ENCODE measurements around the gene JOSD2. TPM values are rescaled to one million over a fixed set of nuclear protein-coding genes. Genes with fewer than 3 reads are reported as not detected.

Gene JOSD2
- total RNA-seq, 1 experiment from 2014 or later = 5.4 TPM

DNA sequence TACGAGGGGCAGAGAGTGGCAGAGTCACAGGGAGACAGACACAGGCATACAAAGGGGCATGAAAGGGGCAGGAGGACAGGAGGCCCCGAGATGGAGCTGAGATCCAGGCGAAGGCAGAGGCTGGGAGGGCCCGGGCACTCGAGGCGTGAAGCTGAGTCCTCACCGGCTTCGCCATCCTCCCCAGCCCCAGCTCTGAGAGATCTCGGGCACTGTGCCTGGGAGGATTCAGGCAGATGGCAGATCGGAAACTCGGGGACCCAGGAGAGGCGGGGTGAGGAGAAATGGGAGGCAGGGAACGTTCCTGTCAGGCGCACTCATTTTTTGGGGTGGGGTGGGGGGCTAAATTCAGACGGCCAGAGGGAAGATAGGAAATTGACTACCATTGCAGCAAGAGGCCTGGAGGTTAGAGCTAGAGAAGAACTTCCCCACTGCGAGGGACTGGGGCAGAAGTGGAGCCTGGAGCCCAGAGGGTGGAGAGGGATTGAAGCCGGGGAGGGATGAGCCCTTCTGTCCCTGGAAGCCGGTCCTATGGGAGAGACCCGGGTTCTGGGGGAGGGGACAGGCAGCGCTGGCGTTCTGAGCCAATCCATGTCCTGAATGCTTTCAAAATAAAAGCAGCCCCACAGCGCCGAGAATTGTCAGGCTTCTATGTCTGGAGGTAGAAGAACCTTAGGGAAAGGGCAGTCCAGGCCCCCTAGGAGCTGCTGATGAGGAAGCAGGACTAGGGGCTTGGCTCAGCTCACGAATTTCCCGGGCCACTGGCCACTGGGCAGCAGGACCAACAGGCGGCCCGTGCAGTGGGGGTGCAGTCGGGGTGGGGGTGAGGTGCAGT lies 44.7 kb upstream of the JOSD2 start:
- H3K9me3 Mint-ChIP-seq = no peaks in the 10 kb centered on the region
- no peak overlapping the region for H3K23ac ChIP-seq (ENCODE audit: insufficient read length, low read depth, low read length)
- peak overlapping the region in 1 of 3 experiments; percentile 48; a peak in 1 of 7 replicates for H3K27ac Mint-ChIP-seq
- H3K4ac ChIP-seq (ENCODE audit: low read depth, low read length) = no peak overlapping the region
- H2BK5ac ChIP-seq (ENCODE audit: insufficient read length, low read length) = no peak overlapping the region
- H3K4me2 ChIP-seq (ENCODE audit: insufficient read depth, insufficient read length, low read length) = peak overlapping the region; percentile 74
- H3K79me2 ChIP-seq (ENCODE audit: insufficient read depth, low read length) = no peaks in the 10 kb centered on the region
- H3K9me3 ChIP-seq (ENCODE audit: control insufficient read depth, low read depth, low read length) = no peaks in the 10 kb centered on the region
- H3K9ac ChIP-seq (ENCODE audit: extremely low read depth, insufficient read length, low read length) = no peak overlapping the region
- H3K27me3 ChIP-seq (ENCODE audit: insufficient read depth, low read length) = no peaks in the 10 kb centered on the region; the same call in 1 of the 2 replicates
- no peak overlapping the region for H2AK5ac ChIP-seq (ENCODE audit: insufficient read length, low read length)
- no peak overlapping the region for H3K27ac ChIP-seq (ENCODE audit: insufficient read length, low read depth, low read length)
- no peak overlapping the region for H2BK120ac ChIP-seq (ENCODE audit: low read depth, low read length, poor library complexity, severe bottlenecking)
- WGBS (ENCODE audit: extremely low coverage, insufficient read length, low lambda C conversion rate) = no CpG with 5 or more reads among the region's 28 CpGs
- H3K4me1 Mint-ChIP-seq = peaks cover 17 to 33% of the 10 kb centered on the region in 2 experiments
- no peaks in the 10 kb centered on the region for H3K4me1 ChIP-seq (ENCODE audit: insufficient read depth, low read length)
- no peak overlapping the region for H3K56ac ChIP-seq (ENCODE audit: insufficient read length, low read depth, low read length)
- H3K18ac ChIP-seq (ENCODE audit: insufficient read length, low read depth, low read length) = no peak overlapping the region
- no peak overlapping the region for H3K14ac ChIP-seq (ENCODE audit: insufficient read depth, low read length)
- peak overlapping the region; percentile 70 to 99 for H3K4me3 Mint-ChIP-seq
- H3K36me3 Mint-ChIP-seq (ENCODE audit: insufficient read depth in 1 of 3, low read depth in 3 of 3) = peaks cover 0 to 2% (median 0%) of the 10 kb centered on the region in 3 experiments; a peak in 1 of 7 replicates
- no peak overlapping the region for H2BK20ac ChIP-seq (ENCODE audit: low read depth, low read length, poor library complexity, severe bottlenecking)
- no peaks in the 10 kb centered on the region for H4K20me1 ChIP-seq (ENCODE audit: control insufficient read depth, insufficient read depth, insufficient read length)
- no peak overlapping the region for H2AFZ ChIP-seq (ENCODE audit: low read length)
- no peak overlapping the region for H4K8ac ChIP-seq (replicated peaks; ENCODE audit: insufficient read length, low read depth, low read length)
- TF ChIP-seq, protein P1, sequence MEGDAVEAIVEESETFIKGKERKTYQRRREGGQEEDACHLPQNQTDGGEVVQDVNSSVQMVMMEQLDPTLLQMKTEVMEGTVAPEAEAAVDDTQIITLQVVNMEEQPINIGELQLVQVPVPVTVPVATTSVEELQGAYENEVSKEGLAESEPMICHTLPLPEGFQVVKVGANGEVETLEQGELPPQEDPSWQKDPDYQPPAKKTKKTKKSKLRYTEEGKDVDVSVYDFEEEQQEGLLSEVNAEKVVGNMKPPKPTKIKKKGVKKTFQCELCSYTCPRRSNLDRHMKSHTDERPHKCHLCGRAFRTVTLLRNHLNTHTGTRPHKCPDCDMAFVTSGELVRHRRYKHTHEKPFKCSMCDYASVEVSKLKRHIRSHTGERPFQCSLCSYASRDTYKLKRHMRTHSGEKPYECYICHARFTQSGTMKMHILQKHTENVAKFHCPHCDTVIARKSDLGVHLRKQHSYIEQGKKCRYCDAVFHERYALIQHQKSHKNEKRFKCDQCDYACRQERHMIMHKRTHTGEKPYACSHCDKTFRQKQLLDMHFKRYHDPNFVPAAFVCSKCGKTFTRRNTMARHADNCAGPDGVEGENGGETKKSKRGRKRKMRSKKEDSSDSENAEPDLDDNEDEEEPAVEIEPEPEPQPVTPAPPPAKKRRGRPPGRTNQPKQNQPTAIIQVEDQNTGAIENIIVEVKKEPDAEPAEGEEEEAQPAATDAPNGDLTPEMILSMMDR (conservative IDR thresholded peaks at IDR 0.05) = no peak
- peaks cover 91% of the 10 kb centered on the region for H3K27me3 Mint-ChIP-seq (ENCODE audit: low read depth)
- no peak overlapping the region for H4K5ac ChIP-seq (ENCODE audit: insufficient read length, low read depth, low read length)
- DNase-seq = peak; percentile 74
- no peaks in the 10 kb centered on the region for H3K79me1 ChIP-seq (ENCODE audit: insufficient read depth, low read depth, low read length, poor library complexity, severe bottlenecking)
- H2BK12ac ChIP-seq (ENCODE audit: insufficient read length, low read depth, low read length) = no peak overlapping the region
- no peak overlapping the region for H3T11ph ChIP-seq (ENCODE audit: low read length)
- no peak overlapping the region for H2BK15ac ChIP-seq (ENCODE audit: low read depth, low read length)
- no peak overlapping the region for H4K91ac ChIP-seq (ENCODE audit: insufficient read length, low read depth, low read length)
- H3K23me2 ChIP-seq (ENCODE audit: insufficient read length, low read depth, low read length, poor library complexity, severe bottlenecking) = peaks cover 18% of the 10 kb centered on the region

Measured in H9 (cell line).